ENCODE results near the gene C9orf50. TPM values are rescaled to one million over a fixed set of nuclear protein-coding genes. Genes with fewer than 3 reads are reported as not detected.

The C9orf50 gene
- total RNA-seq, 1 donor from 2014 or later: not detected

DNA sequence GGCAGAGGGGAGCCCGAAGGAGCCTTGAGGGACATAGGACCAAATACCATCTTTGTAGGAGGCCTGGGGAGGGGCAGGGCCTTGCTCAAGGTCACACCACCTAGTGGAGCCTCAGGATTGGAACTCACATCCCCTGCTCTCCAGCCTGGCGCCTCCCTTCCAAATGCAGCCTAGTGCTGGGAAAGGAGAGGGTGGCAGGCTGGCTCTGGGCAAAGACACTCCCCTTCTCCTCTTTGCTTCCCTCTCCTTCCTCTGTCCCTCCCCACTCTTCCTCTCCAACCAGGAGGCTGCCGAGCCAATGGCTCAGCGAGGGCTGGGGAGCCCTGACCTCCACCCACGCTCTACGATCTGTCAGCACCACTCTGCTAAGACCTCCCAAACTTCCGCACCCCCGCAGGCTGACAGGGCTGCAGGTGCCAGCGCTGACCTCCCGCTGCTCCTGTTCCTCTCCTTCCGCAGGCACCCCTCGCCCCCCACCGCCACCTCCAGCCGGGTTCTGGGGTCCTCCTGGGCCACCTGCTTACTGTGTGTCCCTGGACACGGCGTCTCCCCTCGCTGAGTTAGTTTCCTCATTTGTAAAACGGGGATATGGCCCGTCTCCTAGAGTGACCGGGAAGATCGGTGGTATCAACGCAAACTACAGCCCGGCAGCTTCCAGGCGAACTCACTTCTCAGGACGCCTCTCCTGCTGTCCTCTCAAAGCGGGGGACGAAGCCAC, 52.9 kb downstream of the C9orf50 start:
- H3K36me3 ChIP-seq (ENCODE audit: control insufficient read depth, insufficient read depth, low read length): no peaks in the 10 kb centered on the region
- peak overlapping the region; percentile 37 for H3K4me3 ChIP-seq (ENCODE audit: low read depth, low read length)
- TF ChIP-seq, protein P1, sequence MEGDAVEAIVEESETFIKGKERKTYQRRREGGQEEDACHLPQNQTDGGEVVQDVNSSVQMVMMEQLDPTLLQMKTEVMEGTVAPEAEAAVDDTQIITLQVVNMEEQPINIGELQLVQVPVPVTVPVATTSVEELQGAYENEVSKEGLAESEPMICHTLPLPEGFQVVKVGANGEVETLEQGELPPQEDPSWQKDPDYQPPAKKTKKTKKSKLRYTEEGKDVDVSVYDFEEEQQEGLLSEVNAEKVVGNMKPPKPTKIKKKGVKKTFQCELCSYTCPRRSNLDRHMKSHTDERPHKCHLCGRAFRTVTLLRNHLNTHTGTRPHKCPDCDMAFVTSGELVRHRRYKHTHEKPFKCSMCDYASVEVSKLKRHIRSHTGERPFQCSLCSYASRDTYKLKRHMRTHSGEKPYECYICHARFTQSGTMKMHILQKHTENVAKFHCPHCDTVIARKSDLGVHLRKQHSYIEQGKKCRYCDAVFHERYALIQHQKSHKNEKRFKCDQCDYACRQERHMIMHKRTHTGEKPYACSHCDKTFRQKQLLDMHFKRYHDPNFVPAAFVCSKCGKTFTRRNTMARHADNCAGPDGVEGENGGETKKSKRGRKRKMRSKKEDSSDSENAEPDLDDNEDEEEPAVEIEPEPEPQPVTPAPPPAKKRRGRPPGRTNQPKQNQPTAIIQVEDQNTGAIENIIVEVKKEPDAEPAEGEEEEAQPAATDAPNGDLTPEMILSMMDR (IDR thresholded peaks at IDR 0.05; ENCODE audit: insufficient read depth, low read length, poor library complexity, severe bottlenecking): no peak
- no peak for DNase-seq (ENCODE audit: low read depth)
- H3K27me3 ChIP-seq (ENCODE audit: control insufficient read depth, insufficient read depth, low read length): no peaks in the 10 kb centered on the region

DNA sequence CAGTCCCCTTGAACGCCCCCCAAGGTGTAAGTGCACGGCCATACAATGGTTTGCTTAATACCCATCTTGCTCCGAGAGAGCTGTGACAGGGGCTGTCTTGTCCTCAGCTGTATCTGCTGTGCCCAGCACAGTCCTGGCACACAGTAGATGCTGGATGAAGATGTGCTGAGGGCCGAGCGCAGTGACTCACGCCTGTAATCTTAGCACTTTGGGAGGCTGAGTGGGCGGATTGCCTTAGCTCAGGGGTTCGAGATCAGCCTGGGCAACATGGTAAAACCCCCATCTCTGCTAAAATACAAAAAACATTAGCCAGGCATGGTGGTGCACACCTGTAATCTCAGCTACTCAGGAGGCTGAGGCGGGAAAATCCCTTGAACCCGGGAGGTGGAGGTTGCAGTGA, 53.6 kb downstream of the C9orf50 start:
- no peaks in the 10 kb centered on the region for H3K36me3 ChIP-seq (ENCODE audit: control insufficient read depth, insufficient read depth, low read length)
- no peak for DNase-seq (ENCODE audit: low read depth)
- no peak overlapping the region for H3K4me3 ChIP-seq (ENCODE audit: low read depth, low read length)
- TF ChIP-seq, protein P1 (IDR thresholded peaks at IDR 0.05; ENCODE audit: insufficient read depth, low read length, poor library complexity, severe bottlenecking): no peak
- H3K27me3 ChIP-seq (ENCODE audit: control insufficient read depth, insufficient read depth, low read length): no peaks in the 10 kb centered on the region

DNA sequence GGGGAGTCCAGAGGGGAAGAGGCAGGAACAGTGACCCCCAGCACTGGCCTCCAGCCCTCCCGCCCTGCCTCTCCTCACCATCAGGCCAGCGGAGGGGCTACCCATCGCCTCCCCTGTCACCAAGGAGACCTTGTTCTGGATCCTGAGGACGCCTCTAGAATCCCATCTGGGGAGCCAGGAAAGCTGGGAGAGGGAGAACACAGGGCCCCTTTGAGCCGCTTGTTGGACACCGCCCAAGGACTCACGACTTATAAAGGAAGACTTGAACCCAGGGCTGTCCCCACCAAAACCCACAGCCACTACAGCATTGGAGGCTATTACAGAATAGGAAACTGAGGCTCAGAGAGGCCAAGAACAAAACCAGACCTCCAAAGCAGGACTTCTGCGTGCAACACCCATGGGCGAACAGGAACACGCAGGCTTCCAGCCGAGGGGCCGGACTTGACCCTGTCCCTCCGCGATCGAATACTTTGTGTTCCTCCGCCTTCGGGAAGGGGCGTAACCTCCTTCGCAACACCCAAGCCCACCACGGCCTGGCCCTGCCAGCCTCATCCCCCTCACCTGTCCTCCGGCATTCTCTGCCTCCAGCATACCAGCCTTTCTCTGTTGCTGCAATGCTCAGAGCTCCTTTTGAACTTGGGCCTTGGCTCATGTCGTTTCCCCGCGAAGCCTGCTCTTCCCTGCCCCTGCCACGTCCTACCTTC, 54.2 kb downstream of the C9orf50 start:
- Histone ChIP-seq H3K36me3 (ENCODE audit: control insufficient read depth, insufficient read depth, low read length) (no peaks in the 10 kb centered on the region), H3K27me3 (ENCODE audit: control insufficient read depth, insufficient read depth, low read length) (no peaks in the 10 kb centered on the region), H3K4me3 (ENCODE audit: low read depth, low read length) (no peak overlapping the region)
- no peak for DNase-seq (ENCODE audit: low read depth)
- TF ChIP-seq, protein P1 (IDR thresholded peaks at IDR 0.05; ENCODE audit: insufficient read depth, low read length, poor library complexity, severe bottlenecking): no peak

DNA sequence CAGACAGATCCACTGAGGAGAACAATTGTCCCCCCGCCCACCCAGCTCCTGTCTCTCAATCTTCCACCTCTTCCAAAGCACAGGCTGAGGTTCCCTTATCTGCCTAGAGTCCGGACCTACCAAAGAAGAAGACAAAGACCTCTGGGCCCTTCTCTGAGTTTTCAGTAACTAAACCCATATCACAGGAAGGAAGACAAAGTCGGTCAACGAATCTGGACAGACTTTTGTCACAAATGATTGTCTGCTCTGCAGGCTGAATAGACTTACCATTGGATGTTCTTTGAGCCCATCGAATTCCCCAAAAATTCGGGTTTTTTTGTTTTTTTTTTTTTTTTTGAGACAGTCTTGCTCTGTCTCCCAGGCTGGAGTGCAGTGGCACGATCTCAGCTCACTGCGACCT, 58.0 kb downstream of the C9orf50 start:
- no peak for DNase-seq (ENCODE audit: low read depth)
- TF ChIP-seq, protein P1 (IDR thresholded peaks at IDR 0.05; ENCODE audit: insufficient read depth, low read length, poor library complexity, severe bottlenecking): no peak
- H3K27me3 ChIP-seq (ENCODE audit: control insufficient read depth, insufficient read depth, low read length): no peaks in the 10 kb centered on the region
- H3K36me3 ChIP-seq (ENCODE audit: control insufficient read depth, insufficient read depth, low read length): no peaks in the 10 kb centered on the region
- H3K4me3 ChIP-seq (ENCODE audit: low read depth, low read length): no peak overlapping the region

DNA sequence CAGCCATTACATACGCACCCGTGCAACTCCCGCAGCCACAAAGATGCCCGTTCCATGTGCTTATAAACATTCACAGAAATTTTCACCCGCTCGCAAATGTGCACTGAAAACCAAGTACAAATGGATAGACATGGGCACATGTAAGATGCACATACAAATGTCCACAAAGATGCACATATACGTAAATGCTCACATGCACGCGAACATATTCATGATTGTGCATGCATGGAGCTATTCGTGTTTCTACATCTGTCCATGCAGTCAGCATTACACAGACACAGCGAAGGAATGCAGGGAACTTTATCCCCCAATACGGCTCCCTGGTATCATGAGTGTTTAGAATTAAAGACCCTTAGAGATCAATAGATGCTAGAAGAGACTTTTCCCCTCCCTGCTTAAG, 58.4 kb downstream of the C9orf50 start:
- Histone ChIP-seq H3K36me3 (ENCODE audit: control insufficient read depth, insufficient read depth, low read length) (no peaks in the 10 kb centered on the region), H3K27me3 (ENCODE audit: control insufficient read depth, insufficient read depth, low read length) (no peaks in the 10 kb centered on the region), H3K4me3 (ENCODE audit: low read depth, low read length) (no peak overlapping the region)
- TF ChIP-seq, protein P1 (IDR thresholded peaks at IDR 0.05; ENCODE audit: insufficient read depth, low read length, poor library complexity, severe bottlenecking): no peak
- no peak for DNase-seq (ENCODE audit: low read depth)

Other genes with a start within 250 kb of the C9orf50 start
- gene NTMT1, start 5.1 kb upstream of the C9orf50 start, total RNA-seq: 52.6 and 57.2 TPM in 2 replicates
- gene ASB6, start 21.1 kb upstream of the C9orf50 start, total RNA-seq: 27.0 and 32.0 TPM in 2 replicates
- gene PRRX2, start 44.5 kb upstream of the C9orf50 start, total RNA-seq: 0.27 TPM in 1 of 2 replicates, not detected in the other
- 37.9 and 39.5 TPM in 2 replicates for gene PTGES, start 131.9 kb upstream of the C9orf50 start, total RNA-seq
- 32.8 and 39.5 TPM in 2 replicates for gene TOR1B, start 182.1 kb upstream of the C9orf50 start, total RNA-seq
- gene TOR1A, start 203.0 kb upstream of the C9orf50 start, total RNA-seq: 52.4 and 79.6 TPM in 2 replicates
- 50.9 and 77.3 TPM in 2 replicates for gene C9orf78, start 214.2 kb upstream of the C9orf50 start, total RNA-seq
- gene USP20, start 214.4 kb upstream of the C9orf50 start, total RNA-seq: 15.7 and 27.3 TPM in 2 replicates